GM19438 (cell line): ENCODE data around the gene SLC35D1.
"Not testable (repeated sequence)": the region's sequence is repeated elsewhere in the genome, so short reads cannot be mapped to it uniquely, and the experiment has no call there.

Source experiments
- ATAC-seq: cut with Tn5 transposase; IDR thresholded peaks from one replicate; pipeline ENCODE4 v1.9.1; 2021; ENCODE audit warnings: low read depth; ENCODE audit not compliant: unreplicated experiment

The SLC35D1 gene

DNA sequence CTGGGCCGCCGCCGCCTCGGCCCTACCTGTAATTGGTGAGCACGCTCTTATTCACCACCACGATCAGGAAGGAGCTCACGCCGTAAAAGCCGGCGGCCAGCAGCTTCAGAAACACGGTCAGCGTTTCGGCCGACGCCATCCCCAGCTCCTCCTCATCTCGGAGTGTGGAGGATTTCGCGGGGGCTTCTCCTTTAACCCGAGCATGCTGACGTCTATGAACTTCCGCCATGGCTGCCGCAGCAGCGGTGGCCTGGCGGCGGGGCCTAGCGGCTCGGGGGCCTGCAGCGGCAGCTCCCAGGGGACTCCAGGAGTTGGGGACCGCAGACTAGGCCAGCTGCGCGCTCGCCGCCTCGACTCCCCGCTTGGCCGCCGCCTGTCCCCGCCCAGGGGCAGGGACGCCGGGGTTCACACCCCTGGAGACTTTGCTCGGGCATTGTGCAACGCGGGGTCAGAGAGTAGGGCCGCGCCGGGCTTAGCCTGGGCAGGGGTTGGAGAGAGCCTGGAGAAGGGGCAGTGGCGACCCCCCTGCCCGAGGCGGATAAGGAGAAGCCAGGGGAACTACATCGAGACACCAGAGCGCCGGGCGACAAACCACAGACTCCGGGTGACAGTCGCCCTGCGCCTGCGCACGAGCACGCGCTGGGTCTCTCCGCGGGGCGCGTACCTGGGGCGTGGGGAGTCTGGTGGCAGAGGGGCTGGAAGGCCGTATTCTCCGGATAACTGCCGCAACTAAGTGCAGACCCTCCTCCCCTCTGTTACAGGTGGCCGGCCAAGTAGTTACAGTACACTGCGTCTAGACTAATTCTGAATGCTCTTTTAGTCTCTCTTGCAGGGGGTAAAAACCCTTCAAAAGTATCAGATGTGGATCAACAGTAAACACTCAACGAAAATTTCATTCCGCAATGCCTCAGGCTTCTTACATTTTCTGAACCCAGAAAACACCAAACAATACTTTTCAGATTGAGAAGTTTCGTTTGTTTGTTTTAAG is at the start of gene SLC35D1:
TSS of gene SLC35D1 (minus strand) at position 364 of the 988 bp plus-strand sequence. CDS start at position 229, 135 bp downstream.
- peak; percentile 79 for ATAC-seq

DNA sequence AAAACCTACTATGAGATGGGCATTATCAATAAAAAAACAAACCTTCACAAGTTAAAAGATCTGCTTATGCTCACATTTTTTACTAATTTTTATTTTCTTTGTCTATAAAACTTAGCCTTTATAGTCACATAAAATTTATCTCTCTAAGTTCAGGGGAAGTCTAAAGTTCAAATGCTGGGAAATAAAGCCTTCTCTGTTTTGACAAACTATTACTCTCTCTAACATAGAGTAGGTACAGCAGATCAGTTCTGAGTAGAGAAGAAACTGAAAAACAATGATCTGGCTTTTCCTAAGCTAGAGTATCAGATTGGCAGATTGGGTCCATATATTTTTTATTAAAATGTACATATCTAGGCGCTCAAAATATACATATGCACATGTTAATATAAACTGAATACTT is 49.6 kb upstream of the SLC35D1 start:
- no peak for ATAC-seq

DNA sequence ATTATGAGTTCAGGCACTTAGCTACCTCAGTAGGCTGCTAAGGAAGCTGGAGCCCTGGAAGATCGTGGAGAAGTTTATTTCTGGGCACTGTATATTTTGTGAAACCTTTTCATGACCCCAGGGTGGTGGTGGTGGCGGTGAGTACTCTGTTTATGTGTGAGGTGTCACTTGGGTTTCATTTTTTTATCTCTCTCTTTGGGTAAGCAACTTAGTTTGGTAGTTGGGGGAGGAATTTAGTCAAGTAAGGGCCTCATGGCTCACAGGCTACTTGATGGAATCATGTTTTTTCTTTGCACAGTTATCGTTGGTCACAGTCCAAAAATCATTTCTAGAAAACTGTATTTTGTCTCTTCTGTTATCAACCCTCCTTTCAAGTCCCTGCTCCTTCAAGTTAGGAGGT is 46.9 kb upstream of the SLC35D1 start:
- ATAC-seq, result no peak

DNA sequence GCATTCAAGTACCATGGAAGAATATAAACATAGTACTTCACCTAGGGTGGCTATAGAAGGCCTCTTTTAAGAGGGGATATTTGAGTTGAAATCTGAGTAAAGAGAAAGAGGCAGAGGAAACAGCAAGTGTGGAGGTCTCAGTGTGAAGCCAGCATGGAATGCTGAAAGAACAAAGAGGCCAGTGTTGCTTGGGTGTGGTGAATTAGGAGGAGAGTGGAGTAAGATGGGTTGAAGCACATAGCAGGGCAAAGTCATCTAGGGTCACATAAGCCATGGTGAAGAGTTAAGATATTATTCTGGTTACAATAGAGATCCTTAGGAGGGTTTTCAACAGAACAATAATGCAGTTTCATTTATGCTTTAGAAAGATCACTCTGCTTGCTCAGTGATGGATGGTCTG is 43.4 kb upstream of the SLC35D1 start:
- no peak for ATAC-seq

DNA sequence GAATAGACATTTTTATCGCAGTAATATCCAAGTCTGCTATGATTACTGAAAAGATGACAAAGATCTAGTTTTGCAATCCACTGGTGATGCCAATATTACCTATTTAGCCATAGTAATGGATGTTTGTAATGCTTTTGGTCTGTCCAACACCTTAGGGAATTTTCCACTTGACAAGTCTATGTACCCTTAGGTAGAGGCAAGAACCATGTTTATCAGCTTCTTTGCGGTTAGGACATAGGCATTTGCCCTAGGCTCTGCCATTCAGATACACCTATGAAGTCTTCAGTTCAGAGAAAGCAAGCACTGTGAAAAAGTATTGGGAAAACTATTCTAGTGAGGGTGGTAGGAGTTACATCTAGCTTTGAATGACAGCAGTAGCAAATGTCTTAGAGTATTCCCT is 40.2 kb upstream of the SLC35D1 start:
- no peak for ATAC-seq

DNA sequence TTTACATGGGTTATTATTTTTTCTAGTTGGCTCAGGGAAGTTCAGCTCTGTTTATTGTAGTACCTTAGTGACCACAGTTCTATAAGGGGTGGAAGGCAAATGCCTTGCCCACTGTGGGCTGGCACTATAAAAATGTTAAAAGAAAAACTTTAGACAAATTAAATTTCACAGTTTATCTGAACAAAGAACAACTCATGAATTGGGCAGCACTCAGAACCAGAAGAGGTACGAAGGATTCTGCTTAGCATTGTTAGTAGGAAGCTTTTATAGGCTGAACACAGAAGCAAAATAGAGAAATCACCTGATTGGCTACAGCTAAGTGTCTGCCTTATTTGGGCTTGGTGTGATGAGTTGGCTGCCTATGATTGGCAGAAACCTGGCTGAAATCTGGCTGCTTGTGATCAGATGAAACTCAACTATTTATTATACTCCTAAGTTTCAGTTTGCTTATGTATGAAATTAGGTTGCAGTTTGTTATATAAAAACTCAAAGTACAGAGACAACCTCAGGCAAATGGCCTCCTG is 35.8 kb upstream of the SLC35D1 start:
- no peak for ATAC-seq

DNA sequence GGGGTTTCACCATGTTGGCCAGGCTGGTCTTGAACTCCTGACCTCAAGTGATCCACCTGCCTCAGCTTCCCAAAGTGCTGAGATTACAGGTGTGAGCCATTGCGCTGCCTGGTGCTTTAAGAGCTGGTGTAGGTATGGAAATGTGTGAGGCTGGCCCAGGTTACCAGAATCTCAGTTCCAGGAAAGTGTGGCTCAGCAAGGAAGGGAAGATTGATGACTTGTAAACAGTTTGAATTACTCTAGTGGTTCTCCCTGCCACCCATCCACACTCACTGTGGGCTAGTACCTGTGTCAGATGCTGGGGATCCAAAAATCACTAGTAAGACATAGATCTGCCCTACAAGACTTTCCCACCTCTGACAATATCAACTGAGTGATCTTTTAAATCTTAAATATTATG is 34.5 kb upstream of the SLC35D1 start:
- no peak for ATAC-seq

DNA sequence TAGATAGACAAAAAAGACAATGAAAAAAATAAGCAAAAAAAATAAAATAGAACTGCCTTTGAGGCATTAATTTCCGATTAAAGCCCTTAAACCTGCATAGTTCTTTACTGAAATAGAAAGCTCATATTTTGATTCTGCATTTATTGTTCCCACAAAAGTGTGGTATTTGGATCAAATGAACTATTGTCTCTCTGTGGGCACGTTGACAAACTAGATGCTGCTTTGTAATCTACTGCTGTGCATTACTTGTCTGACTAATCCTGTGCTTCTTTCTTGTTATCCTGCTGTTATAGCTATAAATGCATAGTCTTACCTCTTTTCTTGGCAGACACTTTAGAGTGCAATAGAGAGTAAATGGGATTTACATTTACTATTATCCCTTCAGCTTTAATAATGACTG is 31.4 kb upstream of the SLC35D1 start:
- no peak for ATAC-seq

DNA sequence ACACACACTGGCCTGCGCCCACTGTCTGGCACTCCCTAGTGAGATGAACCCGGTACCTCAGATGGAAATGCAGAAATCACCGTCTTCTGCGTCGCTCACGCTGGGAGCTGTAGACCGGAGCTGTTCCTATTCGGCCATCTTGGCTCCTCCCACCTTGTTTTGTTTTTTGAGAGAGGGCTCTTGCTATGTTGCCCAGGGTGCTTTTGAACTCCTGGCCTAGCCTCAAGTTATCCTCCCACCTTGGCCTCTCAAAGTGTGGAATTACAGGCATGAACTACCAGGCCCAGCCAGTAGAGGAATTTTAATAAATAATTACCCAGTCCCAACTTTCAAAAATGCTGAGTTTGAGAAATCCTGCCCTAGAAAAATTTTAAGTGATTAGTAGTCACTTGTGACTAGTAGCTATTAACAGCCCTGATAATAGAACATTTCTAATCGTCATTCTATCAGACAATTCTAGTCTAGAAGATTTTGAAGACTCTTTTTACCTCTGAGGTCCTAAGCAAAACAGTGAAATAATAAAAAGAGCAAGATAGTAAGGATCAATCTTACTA is 30.9 kb upstream of the SLC35D1 start:
- ATAC-seq, result no peak

DNA sequence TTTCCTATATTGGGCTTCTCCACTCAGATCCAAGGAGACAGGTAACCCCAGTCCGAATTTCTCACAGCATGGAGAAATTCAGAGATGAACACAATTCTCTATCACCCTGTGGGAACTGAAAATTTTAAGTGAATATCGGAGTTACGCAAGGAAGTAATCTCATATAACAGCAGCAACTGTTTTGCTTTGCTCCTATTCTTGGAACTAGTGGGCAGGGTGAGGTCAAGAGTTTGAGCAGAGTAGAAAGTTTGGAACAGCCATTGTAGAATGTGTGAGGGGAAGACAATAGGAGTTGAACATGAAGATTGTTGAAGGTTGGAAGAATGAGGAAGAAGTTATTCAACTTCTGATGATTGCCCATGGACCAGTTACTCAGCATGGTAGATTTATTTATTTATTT is 24.3 kb upstream of the SLC35D1 start:
- ATAC-seq, result no peak

DNA sequence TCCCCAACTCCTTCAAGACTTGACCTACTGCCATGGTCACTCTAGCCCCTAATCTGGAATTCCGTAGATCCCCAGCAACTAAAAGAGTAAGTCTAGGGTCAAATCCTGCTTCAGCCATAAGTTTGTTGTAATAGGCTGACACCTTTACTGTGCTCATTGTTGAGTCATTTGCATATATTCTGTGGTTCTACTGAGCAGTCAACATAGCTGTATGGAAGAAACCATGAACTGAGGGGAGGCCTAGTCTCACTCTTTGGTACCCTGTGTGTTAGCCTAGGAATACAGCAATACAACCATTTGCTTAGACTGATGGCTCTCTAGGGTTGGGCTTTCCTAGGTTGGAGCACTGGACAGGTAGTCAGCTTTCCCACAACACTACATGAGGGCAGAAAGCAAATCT is 23.6 kb upstream of the SLC35D1 start:
- ATAC-seq, result no peak

DNA sequence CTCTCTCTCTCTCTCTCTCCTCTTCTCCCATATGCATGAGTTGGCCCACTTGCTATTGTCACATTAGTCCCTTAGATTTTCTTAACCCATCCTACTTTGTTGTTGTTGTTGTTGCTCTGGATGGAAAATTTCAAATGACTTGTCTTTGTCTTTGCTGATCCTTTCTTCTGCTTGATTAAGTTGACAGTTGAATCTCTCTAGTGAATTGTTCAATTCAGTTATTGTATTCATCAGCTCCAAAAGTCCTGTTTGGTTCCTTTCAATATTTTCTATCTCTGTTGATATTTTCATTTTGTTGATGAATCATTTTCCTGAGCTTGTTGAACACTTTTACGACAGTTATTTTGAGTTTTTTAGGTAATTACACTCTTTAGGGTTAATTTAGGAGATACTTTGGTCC is 18.8 kb upstream of the SLC35D1 start:
- no peak for ATAC-seq

DNA sequence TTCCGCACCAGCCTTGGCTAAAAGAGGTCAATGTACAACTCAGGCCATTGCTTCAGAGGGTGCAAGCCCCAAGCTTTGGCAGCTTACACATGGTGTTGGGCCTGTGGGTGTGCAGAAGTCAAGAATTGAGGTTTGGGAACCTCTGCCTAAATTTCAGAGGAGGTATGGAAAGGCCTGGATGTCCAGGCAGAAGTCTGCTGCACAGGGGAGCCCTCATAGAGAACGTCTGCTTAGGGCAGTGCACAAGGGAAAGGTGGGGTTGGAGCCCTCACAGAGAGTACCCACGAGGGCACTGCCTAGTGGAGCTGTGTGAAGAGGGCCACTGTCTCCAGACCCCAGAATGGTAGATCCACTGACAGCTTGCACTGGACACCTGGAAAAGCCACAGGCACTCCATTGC is 13.7 kb upstream of the SLC35D1 start:
- not testable (repeated sequence) for ATAC-seq

DNA sequence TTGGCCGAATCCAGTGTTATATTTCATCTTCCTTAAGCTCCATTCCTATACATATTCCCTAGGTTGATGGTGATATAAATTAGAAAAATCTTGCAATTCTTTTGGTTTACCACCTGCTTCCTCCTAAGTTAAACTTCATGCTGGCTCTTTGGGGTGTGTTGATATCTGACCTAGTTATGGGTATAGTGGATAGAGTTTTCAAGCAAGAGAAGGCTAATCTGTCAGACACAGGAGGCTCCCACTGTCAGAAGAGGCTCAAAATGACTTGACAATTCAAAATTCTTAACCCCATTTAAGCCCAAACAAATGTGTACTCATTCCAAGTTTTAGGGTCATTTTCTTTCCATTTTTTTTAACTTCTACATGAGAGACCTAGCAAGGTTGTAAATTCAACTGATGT is 8.5 kb upstream of the SLC35D1 start:
- ATAC-seq, result no peak

DNA sequence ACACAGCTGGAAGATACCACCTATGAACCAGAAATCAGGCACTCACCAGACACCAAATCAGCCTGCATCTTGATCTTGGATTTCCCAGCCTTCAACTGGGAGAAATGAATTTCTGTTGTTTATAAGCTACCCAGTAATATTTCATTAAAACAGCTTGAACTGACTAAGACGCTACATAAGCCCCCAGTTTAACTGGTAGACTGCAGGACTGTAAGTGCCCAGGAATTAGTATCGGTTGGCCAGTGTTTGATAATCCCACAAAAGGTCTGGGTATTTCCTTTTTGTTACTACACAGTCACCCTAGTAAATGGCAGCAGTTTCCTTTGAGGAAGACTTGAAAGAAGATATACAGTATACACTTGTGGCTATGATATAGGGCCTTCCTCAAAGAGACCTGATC is 7.3 kb upstream of the SLC35D1 start:
- no peak for ATAC-seq

DNA sequence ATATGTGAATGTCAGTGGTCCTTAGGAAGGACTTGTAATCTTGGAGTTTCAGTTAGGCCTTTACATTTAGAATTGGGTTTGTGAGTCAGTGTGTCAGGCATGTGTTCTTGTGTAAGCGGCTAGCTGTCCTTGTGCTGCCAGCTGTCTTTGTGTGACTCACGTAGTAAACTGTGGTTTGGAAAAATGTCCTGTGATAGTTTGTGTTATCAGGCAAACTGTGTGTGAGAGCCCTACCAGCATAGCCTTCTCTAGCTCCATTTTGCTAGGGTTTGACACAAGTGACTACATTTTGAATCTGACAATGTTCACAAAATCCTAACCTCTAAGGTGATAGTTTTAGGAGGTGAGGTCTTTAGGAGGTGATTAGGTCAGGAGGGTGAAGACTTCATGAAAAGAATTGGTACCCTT is 6.9 kb upstream of the SLC35D1 start:
- ATAC-seq, result no peak

DNA sequence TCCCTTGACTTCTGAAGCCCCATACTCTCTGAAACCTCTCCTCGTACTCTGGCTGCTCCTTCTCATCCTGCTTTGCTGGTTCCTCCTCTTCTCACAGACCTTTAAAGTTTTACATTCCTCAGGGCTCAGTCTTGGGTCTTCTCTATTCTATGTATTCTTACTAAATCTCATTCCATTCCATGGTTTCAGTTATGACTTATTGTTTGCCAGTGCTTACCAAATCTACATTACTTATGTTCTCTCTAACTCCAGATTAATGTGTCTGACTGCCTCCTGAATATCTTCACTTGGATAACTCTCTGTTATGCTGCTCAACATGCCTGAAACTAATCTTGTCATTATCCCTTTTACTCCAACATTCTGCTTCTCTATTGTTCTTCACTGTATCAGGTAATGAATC is 5.4 kb upstream of the SLC35D1 start:
- ATAC-seq, result no peak

DNA sequence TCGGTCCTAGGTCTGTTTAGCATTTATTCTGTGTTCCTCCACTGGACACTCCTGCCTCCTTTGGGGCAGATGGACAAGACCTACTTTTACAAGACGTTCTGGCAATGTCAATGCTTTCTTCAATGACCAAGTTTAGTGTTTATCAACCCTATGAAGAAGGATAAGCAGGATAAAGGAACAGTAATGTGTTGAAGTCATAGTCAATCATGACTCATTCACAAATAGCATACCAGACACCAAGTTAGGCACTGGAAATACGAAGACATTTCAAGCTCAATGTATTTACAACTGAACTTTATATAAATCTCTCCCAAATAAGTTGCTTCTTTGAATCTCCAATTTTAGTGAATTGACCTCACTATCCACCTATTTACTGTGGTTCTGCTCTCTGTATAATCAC is 4.8 kb upstream of the SLC35D1 start:
- ATAC-seq, result no peak

DNA sequence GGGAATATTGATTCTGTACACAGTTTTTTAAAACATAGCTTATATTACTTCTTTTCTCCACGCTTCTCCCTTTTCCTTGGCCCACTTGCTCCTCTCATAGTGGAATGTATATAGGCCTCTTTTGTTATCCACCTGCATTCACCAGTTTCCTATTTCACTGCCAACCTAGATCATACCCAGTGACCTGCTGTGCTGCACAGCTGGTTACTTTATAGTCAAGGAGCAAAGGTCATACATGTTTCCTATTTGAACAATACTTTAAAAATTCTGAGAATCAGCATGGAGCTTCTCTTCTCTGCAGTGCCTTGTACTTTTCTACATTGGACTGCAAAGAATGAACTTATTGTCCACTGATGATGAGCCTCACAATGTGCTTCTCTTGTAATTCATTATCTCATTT is 4.3 kb upstream of the SLC35D1 start:
- no peak for ATAC-seq

DNA sequence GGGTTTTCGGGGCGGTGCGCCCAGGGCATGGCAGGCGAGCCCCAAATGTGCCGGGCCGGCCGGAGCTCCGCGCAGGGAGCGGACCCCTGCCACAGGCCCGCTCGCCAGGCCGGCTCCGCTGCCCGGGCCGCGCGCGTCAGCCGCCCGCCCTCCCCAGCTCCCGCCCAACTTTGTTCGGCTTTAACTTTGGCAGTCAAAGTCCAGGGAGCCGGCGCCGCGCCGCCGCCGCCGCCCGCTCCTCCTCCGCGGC is 488 bp downstream of the SLC35D1 start:
- ATAC-seq, result peak; percentile 36

DNA sequence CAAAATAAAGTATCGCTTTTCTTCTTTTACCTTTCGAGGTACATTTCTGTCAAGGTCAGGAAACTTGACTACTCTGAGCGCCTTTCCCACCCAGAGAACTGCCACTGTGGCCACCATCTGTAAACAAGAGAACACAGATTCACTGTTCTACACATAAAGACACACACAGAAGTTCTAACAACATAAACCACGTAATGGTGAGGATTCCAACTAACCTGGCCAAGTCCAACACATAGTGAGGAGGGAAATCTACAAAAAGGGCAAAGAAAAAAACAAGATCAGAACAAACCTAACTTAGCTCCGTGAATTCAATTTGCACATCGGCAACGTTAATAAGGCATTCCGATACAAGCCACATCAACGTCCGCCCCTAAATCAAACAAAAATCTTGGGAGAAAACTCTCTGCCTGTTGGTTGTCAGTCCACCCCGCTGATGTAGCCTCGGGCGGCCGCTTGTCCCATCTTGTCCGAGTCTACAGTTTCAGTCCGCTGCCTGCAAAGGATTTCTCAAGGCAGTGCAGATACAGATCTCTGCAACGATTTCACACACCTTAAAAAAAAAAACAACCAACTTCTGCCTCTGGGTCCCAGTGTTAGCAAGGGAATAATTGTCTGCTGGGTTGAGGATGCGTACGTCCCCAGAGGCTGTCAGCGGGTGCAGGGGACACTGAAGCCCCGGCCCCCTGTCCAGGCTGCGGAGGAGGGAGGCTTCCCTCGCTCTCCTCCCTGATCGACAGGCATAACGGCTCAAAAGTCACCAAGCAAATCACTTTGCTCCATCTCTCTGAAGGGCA is 1.0 kb downstream of the SLC35D1 start:
- peak; percentile 29 for ATAC-seq
